ENCODE results near the gene RNF220. TPM values are rescaled to one million over a fixed set of nuclear protein-coding genes. Genes with fewer than 3 reads are reported as not detected.

RNF220 gene
- total RNA-seq, 3 donors from 2014 or later, result 61.9 to 83.9 (median 72.7) TPM

DNA sequence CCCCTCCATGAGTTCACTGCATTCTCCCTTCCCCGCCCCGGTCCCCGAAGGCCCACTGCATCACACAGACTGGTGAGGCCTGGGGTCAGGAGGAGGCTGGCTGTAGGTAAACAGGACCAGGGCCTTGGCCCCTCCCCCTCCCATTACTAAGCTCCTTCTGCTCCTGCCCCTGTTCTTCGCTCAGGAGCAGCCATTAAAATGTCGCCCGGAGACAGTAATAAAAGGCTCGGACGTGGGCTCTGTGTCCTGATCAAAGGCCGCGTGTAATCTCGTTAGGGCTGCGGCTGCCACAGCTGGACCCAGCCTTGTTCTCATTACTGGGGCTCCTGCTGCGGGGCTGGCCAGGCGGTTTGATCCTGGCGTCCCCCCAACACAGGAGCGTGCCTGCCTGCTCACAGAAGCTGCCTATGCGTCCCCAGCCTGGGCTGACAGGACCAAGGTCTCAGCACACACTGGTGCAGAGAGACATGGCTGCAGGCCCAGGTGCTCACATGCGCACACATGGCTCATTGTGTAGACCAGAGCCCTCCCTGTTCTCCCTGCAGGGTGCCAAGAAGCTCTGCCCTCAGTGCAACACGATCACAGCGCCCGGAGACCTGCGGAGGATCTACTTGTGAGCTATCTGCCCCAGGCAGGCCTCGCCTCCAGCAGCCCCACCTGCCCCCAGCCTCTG lies 245.2 kb downstream of the RNF220 start:
- intact Hi-C loops (cut with DNase I, micrococcal nuclease), result no loop called here

GRCh38 chr1:44651069-44651468 lies 246.0 kb downstream of the RNF220 start:
- ATAC-seq (no peak), DNase-seq (no peak)
- H3K36me3 ChIP-seq (ENCODE audit: low read depth), result no peaks in the 10 kb centered on the region
- H3K4me1 ChIP-seq (ENCODE audit: low read depth), result no peaks in the 10 kb centered on the region
- no peaks in the 10 kb centered on the region for H3K9me3 ChIP-seq
- intact Hi-C loops (cut with DNase I, micrococcal nuclease), result no loop called here
- no peak overlapping the region for H3K4me3 ChIP-seq
- TF ChIP-seq, protein P1, sequence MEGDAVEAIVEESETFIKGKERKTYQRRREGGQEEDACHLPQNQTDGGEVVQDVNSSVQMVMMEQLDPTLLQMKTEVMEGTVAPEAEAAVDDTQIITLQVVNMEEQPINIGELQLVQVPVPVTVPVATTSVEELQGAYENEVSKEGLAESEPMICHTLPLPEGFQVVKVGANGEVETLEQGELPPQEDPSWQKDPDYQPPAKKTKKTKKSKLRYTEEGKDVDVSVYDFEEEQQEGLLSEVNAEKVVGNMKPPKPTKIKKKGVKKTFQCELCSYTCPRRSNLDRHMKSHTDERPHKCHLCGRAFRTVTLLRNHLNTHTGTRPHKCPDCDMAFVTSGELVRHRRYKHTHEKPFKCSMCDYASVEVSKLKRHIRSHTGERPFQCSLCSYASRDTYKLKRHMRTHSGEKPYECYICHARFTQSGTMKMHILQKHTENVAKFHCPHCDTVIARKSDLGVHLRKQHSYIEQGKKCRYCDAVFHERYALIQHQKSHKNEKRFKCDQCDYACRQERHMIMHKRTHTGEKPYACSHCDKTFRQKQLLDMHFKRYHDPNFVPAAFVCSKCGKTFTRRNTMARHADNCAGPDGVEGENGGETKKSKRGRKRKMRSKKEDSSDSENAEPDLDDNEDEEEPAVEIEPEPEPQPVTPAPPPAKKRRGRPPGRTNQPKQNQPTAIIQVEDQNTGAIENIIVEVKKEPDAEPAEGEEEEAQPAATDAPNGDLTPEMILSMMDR (IDR thresholded peaks at IDR 0.05), result no peak

More for the DNA sequence above, 245.2 kb downstream of the RNF220 start:
- DNase-seq (no peak), ATAC-seq (no peak)
- H3K36me3 ChIP-seq (ENCODE audit: low read depth), result no peaks in the 10 kb centered on the region
- H3K4me3 ChIP-seq, result no peak overlapping the region
- TF ChIP-seq, protein P1 (IDR thresholded peaks at IDR 0.05), result no peak
- H3K4me1 ChIP-seq (ENCODE audit: low read depth), result no peaks in the 10 kb centered on the region
- H3K9me3 ChIP-seq, result no peaks in the 10 kb centered on the region

DNA sequence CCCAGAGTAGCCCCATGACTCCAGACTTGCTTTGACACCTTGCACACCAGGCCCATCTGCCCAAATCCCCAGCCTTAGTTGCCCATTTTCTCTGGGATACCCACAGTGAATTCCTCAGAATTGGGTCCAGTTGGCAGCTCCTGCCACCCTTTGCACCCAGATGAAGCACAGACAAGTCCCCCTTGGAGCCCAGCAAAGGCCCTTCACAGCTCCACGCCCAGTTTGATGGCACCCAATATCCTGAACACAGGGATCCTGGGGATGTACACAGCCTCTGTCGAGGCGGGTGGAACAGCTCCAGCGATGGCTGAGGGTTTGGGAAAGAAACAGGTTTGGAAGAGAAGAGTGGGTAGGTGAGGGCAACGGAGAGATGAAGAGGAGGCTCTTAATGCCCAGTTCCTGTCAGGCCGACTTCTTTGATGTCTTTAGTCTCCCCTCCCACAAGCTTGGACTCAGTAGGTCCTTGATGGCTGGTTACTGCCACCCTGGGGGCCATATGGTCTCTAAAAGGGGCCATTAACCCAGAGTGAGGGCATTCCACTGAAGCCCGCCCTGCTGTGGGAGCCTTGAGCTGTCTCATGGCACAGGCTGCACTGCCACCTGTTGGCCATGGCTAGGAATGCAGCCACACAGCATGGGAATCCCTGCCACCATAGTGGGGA lies 247.5 kb downstream of the RNF220 start:
- intact Hi-C loops (cut with DNase I, micrococcal nuclease), result loop anchor here in 1 of 2 donors (2.0 kb wide), 1 partner anchor 42 kb away; no protein-coding TSS in a partner anchor
- TF ChIP-seq, protein P1 (IDR thresholded peaks at IDR 0.05), result peak; percentile 91
- Histone ChIP-seq H3K36me3 (ENCODE audit: low read depth) (no peaks in the 10 kb centered on the region), H3K4me3 (no peak overlapping the region), H3K4me1 (ENCODE audit: low read depth) (no peaks in the 10 kb centered on the region), H3K9me3 (no peaks in the 10 kb centered on the region)
- ATAC-seq (peak; percentile 90), DNase-seq (peak; percentile 77 to 87 (median 87))

DNA sequence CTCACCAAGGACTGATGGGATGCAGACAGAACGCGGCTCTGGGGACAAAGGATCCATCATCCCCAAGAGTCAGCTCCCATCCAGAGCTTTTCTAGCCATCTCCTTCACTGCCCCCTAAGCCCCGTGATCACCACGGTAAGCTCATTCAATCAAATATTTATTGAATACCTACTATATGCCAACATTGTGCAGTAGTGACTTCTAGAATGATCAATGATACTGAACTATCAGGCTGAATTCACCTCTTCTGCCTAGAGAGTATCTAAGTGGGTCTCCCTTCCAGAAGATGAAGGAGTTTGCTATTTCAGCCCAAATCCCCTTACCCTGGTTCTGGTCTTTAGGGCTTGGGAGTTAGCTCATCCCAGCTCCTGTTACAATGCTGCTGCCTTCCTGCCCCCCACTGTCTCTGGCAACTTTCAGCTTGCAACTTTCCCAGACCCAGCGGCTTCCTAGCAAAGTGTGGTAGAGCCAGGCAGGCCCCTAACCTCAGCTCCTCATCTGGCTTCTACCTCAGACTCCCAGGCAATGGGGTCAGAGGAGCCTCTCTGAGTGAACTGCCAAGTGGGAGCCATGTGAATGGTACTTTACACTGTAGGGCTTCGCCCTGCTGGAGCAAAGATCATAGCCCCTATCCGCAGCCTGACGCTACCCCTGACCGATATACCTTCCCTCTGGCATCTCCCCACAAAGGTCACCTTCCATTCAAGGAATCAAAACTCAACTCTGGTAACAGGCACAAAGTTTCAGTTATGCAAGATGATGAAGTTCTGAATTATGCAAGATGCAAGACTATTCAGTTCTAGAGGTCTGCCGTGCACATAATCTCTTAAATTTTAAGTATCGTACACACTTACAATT lies 248.3 kb downstream of the RNF220 start:
- Histone ChIP-seq H3K4me3 (no peak overlapping the region), H3K4me1 (ENCODE audit: low read depth) (no peaks in the 10 kb centered on the region), H3K9me3 (no peaks in the 10 kb centered on the region), H3K36me3 (ENCODE audit: low read depth) (no peaks in the 10 kb centered on the region)
- ATAC-seq (no peak), DNase-seq (no peak)
- TF ChIP-seq, protein P1 (IDR thresholded peaks at IDR 0.05), result no peak
- intact Hi-C loops (cut with DNase I, micrococcal nuclease), result loop anchor here in 1 of 2 donors (2.0 kb wide), 1 partner anchor 43 kb away; no protein-coding TSS in a partner anchor

GRCh38 chr1:44654621-44655187 lies 249.6 kb downstream of the RNF220 start:
- Histone ChIP-seq H3K9me3 (no peaks in the 10 kb centered on the region), H3K4me1 (ENCODE audit: low read depth) (no peaks in the 10 kb centered on the region), H3K4me3 (no peak overlapping the region), H3K36me3 (ENCODE audit: low read depth) (no peaks in the 10 kb centered on the region)
- no peak for DNase-seq
- TF ChIP-seq, protein P1 (IDR thresholded peaks at IDR 0.05), result no peak
- intact Hi-C loops (cut with DNase I, micrococcal nuclease), result no loop called here
- no peak for ATAC-seq

Data from mucosa of descending colon (tissue), 3 donors.